HEK293 (cell line): ENCODE results near the gene PDIA3.

Experiments
- SCRT2 ChIP-seq: fragments of 450-650 bp; formaldehyde crosslinking; IDR thresholded peaks from 2 replicates; pipeline ENCODE4 v1.5.1; 2016; ENCODE audit warnings: missing biosample characterization, missing genetic modification characterization
- ZNF280D ChIP-seq: fragments of 450-650 bp; formaldehyde crosslinking; IDR thresholded peaks from 2 replicates; pipeline ENCODE4 v1.5.1; 2016; ENCODE audit warnings: missing biosample characterization, missing genetic modification characterization

Gene PDIA3

GRCh38 chr15:43821505-43821904 is 75.3 kb downstream of the PDIA3 start (continued):
- TF ChIP-seq ZNF280D (tag by site-specific recombination) (no peak), SCRT2 (no peak)
